Heart right ventricle (tissue), 16 donors: Measurements from ENCODE around the gene CRYGB. TPM values are rescaled to one million over a fixed set of nuclear protein-coding genes. Genes with fewer than 3 reads are reported as not detected.

Experiments
- ATAC-seq, 8 donors: fragments of 200-7000 bp; cut with Tn5 transposase; one replicate each; pipeline ENCODE4 v1.9.1; 2020; ENCODE audit warnings: mild to moderate bottlenecking in 8 of 8, moderate library complexity in 8 of 8, moderate number of reproducible peaks in 1 of 8
- DNase-seq, 2 donors: peaks; one replicate each; pipeline ENCODE4 v3.0.0-alpha.2; 2020
- H3K27ac ChIP-seq, 10 donors: fragments of 200-600 bp; sonication (generic) in 2 of 10; one replicate each; pipeline versions ENCODE4 v1.5.0 to v1.8.0; 2020 to 2022; ENCODE audit warnings: mild to moderate bottlenecking in 3 of 10
- H3K27me3 ChIP-seq, 7 donors: fragments of 200-600 bp; one replicate each; pipeline ENCODE4 v1.8.0; 2021 to 2022; ENCODE audit warnings: mild to moderate bottlenecking in 2 of 7
- H3K36me3 ChIP-seq, 9 donors: fragments of 200-600 bp; sonication (generic) in 1 of 9; one replicate each; pipeline versions ENCODE4 v1.5.0 to v1.8.0; 2020 to 2022; ENCODE audit warnings: mild to moderate bottlenecking in 2 of 9
- H3K4me1 ChIP-seq, 9 donors: fragments of 200-600 bp; sonication (generic) in 1 of 9; one replicate each; pipeline versions ENCODE4 v1.5.0 to v1.8.0; 2020 to 2022; ENCODE audit warnings: mild to moderate bottlenecking in 4 of 9
- H3K4me3 ChIP-seq, 10 donors: fragments of 200-600 bp; sonication (generic) in 2 of 10; one replicate each; pipeline versions ENCODE4 v1.5.0 to v1.8.0; 2020 to 2022; ENCODE audit warnings: mild to moderate bottlenecking in 7 of 10, moderate library complexity in 2 of 10
- H3K9me3 ChIP-seq, 11 donors: fragments of 200-600 bp in 10 of 11; sonication (generic) in 2 of 11; one replicate each; pipeline versions ENCODE4 v1.5.0 to v1.8.0; 2013 to 2022; ENCODE audit warnings: mild to moderate bottlenecking in 2 of 11, control low read depth in 1 of 11, moderate library complexity in 1 of 11
- WGBS, 2 donors: extraction: QIAGEN DNeasy Blood & Tissue Kit; methylation state at CpG; one replicate each; pipeline ENCODE4 v1.1.7; 2013; ENCODE audit warnings: inconsistent platforms in 1 of 2; 5-methylcytosine and 5-hydroxymethylcytosine counted together
- intact Hi-C, 10 donors: fragments of 100-400 bp; cut with DNase I; formaldehyde crosslinking; loops; one replicate each; pipeline versions ENCODE4 v1.11.1 to v1.14.2; 2022
- polyA plus RNA-seq, 2 donors: library from polyadenylated mRNA; stranded (reverse); fragments of 200-250 nt; gene quantifications; one replicate each; pipeline ENCODE4 v1.2.3, GENCODE V29; 2013
- total RNA-seq, 10 donors: library from RNA; stranded (reverse); fragmentation: NEBNext Ultra II Directional in 3 of 10; extraction: Animal tissue kit (Norgen Biotek cat#: 25700) in 3 of 10; gene quantifications; one replicate each; pipeline versions ENCODE4 v1.2.1 to v1.2.4, GENCODE V29; 2021 to 2023
- TF ChIP-seq, protein P1 (sequence below), 9 donors: fragments of 200-600 bp; sonication (generic) in 2 of 9; IDR thresholded peaks; one replicate each; pipeline versions ENCODE4 v1.5.0 to v1.8.0; 2021 to 2022; ENCODE audit warnings: antibody characterized with exemption in 9 of 9, mild to moderate bottlenecking in 5 of 9, moderate library complexity in 1 of 9
- donor health status: Arrhythmogenic right ventricular cardiomyopathy.
- donor health status: ischemic (EF 13 %, LVEDD 7.1; RV severe dilation, severe dysfunction).
- donor health status: healthy with polysubstance abuse.
- donor health status: DM: no; HTN: yes; CAD: no.
- donor health status: DM: no; HTN: no; CAD: no.
- donor health status: ischemic (EF 25% LVEDD 6.9; RV normal size, moderate dysfunction).
- donor health status: ischemic (EF 25% LVEDD 5.7; RV mildly dilated, moderate dysfunction).
- donor health status: healthy.
- donor health status: DM: yes; HTN: yes; CAD: no.
- donor health status: Ischemic cardiomyopathy.
- donor health status: ischemic (EF 35%, LVEDD 5.7; RV mildly dilated, moderate dysfunction).
- donor health status: nonischemic (EF 11% LVEDD 7.7; RV severe dilation, severe dysfunction).
- donor health status: DM: yes; HTN: yes; CAD: no.
- donor health status: PGD.
- donor health status: ischemic (EF 29% LVEDD 5.4; RV normal size, mild dysfunction).
- donor health status: nonischemic (EF 23%, LVEDD 6.1; RV moderate dilation, normal function).

Gene CRYGB
- total and polyA plus RNA-seq, 12 donors, result not detected

DNA sequence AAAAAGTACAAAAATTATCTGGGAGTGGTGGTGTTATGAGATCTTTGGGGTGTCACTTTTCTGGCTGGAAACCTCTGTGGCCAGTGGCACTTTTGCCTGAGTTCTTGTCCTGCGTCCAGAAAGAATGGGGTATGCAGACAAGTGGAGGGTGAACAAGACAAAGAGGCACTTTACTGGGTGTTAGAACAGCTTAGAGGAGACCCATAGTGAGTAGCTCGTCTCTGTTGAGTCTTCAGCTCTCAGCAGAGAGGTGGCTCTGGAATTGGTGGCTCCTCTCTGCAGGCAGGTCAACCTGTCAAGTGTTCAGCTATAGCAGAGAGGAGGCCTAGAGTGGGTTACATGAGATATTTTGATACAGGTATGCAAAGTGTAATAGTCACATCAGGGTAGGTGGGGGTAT is 47.7 kb downstream of the CRYGB start:
- intact Hi-C loops, result no loop called here
- TF ChIP-seq, protein P1, sequence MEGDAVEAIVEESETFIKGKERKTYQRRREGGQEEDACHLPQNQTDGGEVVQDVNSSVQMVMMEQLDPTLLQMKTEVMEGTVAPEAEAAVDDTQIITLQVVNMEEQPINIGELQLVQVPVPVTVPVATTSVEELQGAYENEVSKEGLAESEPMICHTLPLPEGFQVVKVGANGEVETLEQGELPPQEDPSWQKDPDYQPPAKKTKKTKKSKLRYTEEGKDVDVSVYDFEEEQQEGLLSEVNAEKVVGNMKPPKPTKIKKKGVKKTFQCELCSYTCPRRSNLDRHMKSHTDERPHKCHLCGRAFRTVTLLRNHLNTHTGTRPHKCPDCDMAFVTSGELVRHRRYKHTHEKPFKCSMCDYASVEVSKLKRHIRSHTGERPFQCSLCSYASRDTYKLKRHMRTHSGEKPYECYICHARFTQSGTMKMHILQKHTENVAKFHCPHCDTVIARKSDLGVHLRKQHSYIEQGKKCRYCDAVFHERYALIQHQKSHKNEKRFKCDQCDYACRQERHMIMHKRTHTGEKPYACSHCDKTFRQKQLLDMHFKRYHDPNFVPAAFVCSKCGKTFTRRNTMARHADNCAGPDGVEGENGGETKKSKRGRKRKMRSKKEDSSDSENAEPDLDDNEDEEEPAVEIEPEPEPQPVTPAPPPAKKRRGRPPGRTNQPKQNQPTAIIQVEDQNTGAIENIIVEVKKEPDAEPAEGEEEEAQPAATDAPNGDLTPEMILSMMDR (IDR thresholded peaks at IDR 0.05), result no peak
- no peaks in the 10 kb centered on the region for H3K36me3 ChIP-seq
- 31 to 38% methylated on average over 2 of the region's 2 CpGs for WGBS, 2 donors
- DNase-seq (no peak), ATAC-seq (peak in 3 of 8 donors; percentile 20 to 53 (median 31))
- H3K27me3 ChIP-seq, result peaks cover 0 to 7% (median 0%) of the 10 kb centered on the region in 7 donors
- H3K4me3 ChIP-seq, result no peak overlapping the region
- H3K27ac ChIP-seq, result no peak overlapping the region
- H3K9me3 ChIP-seq, result no peaks in the 10 kb centered on the region
- H3K4me1 ChIP-seq, result peaks cover 0 to 11% (median 3%) of the 10 kb centered on the region in 9 donors

DNA sequence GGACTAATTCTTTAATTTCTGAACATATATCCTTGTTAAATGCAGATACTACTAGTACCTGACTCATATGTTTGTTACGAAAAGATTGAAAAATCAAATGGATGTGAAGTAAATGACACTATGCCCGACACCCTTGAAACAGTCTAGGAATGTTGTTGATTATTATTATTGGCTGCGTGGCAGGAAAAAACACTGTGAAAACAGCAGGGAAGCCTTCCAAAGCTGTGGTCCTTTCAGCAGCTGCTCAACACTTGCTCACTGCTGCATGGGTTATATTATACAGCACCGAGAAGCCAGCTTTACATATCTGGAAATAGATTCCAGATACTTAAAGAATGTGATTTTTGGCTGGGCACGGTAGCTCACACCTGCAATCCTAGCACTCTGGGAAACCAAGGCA is 48.2 kb downstream of the CRYGB start:
- WGBS, 2 donors, result 19 to 37% methylated on average over 5 of the region's 5 CpGs
- TF ChIP-seq, protein P1 (IDR thresholded peaks at IDR 0.05), result no peak
- peak in 4 of 8 donors; percentile 35 to 66 (median 51) for ATAC-seq

DNA sequence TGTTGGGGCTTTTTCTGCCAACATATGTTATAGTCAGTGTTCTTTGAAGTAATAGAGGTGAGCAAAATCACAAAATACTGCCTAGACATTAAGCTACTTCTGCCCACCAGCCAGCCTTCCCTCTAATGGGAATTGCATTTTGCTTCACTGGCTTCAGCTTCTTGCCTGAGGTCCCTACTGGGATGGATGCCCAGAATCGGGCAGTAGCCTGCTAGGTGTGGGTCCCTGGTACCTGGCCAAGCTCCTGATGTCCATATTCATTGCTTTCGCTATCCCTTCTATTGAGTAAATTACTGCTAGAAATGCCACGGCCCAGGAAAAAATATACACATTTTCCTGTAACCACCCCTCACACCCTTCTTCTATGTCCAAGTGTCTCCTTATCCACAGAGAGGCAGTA is 48.6 kb downstream of the CRYGB start:
- no peak for DNase-seq
- Histone ChIP-seq H3K27me3 (peaks cover 0 to 7% (median 0%) of the 10 kb centered on the region in 7 donors), H3K9me3 (no peaks in the 10 kb centered on the region), H3K27ac (no peak overlapping the region), H3K4me1 (peaks cover 0 to 11% (median 3%) of the 10 kb centered on the region in 9 donors), H3K4me3 (no peak overlapping the region), H3K36me3 (no peaks in the 10 kb centered on the region)
- WGBS, 2 donors, result 27 to 53% methylated on average over 3 of the region's 3 CpGs
- TF ChIP-seq, protein P1 (IDR thresholded peaks at IDR 0.05), result no peak
- intact Hi-C loops, result no loop called here
- no peak for ATAC-seq

More for the DNA sequence above, 48.2 kb downstream of the CRYGB start:
- no peaks in the 10 kb centered on the region for H3K36me3 ChIP-seq
- no peaks in the 10 kb centered on the region for H3K9me3 ChIP-seq
- no peak overlapping the region for H3K4me3 ChIP-seq
- H3K27me3 ChIP-seq, result peaks cover 0 to 7% (median 0%) of the 10 kb centered on the region in 7 donors
- H3K4me1 ChIP-seq, result peaks cover 0 to 11% (median 3%) of the 10 kb centered on the region in 9 donors
- intact Hi-C loops, result no loop called here
- no peak for DNase-seq
- H3K27ac ChIP-seq, result no peak overlapping the region

DNA sequence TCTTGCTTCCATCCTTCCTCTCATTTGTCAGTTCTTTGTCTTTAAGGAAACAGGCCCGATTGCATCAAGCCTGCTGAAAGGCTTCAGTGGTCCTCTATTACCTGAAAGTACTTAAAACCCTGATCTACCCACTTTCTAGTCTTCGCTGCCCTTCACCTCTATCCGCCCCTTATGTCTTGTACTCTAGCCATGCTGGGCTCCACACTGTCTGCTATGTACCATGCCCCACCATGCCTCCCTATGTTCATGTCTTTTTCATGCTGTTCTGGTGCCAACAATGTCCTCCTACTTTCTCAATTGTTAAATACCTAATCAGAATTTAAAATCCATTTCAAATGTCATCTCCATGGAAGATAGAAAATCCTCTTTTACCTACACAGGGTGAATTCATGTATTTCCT is 49.9 kb downstream of the CRYGB start:
- no peaks in the 10 kb centered on the region for H3K9me3 ChIP-seq
- no peaks in the 10 kb centered on the region for H3K36me3 ChIP-seq
- TF ChIP-seq, protein P1 (IDR thresholded peaks at IDR 0.05), result no peak
- DNase-seq, result no peak
- ATAC-seq, result no peak
- peaks cover 0 to 7% (median 0%) of the 10 kb centered on the region in 7 donors for H3K27me3 ChIP-seq
- intact Hi-C loops, result no loop called here
- H3K4me1 ChIP-seq, result peaks cover 0 to 11% (median 0%) of the 10 kb centered on the region in 9 donors
- 74 to 76% methylated on average over 3 of the region's 3 CpGs for WGBS, 2 donors
- no peak overlapping the region for H3K27ac ChIP-seq
- no peak overlapping the region for H3K4me3 ChIP-seq
